C1 segment of cervical spinal cord (tissue), 14 donors: ENCODE data around the gene EGR4.
A peak's percentile ranks its signal among the peaks of the same experiment; 100 is the strongest.
"Not testable (repeated sequence)": the region's sequence is repeated elsewhere in the genome, so short reads cannot be mapped to it uniquely, and the experiment has no call there.

ENCODE experiments used
- DNase-seq, 14 donors: peaks; one replicate each; lab custom pipeline; 2025; lab: John Stamatoyannopoulos, UW

EGR4 gene

GRCh38 chr2:73264332-73264606 is 29.1 kb downstream of the EGR4 start:
- DNase-seq, result no peak

- DNase-seq, result no peak
These were observed 29.6 kb downstream of the EGR4 start for GRCh38 chr2:73263540-73264331.

GRCh38 chr2:73262691-73263429 is 30.5 kb downstream of the EGR4 start:
- DNase-seq, result not testable (repeated sequence)

- DNase-seq, result no peak
These were observed 31.2 kb downstream of the EGR4 start for GRCh38 chr2:73262108-73262651.

- peak in 5 of 14 donors; percentile 8 to 57 (median 22) for DNase-seq
These were observed 32.9 kb downstream of the EGR4 start for GRCh38 chr2:73260338-73260984.

- no peak for DNase-seq
These were observed 33.5 kb downstream of the EGR4 start for GRCh38 chr2:73259704-73260337.

GRCh38 chr2:73259276-73259675 is 34.1 kb downstream of the EGR4 start:
- no peak for DNase-seq

- no peak for DNase-seq
These were observed 34.5 kb downstream of the EGR4 start for GRCh38 chr2:73258913-73259215.

GRCh38 chr2:73258186-73258912 is 35.0 kb downstream of the EGR4 start:
- no peak for DNase-seq

GRCh38 chr2:73257425-73258125 is 35.8 kb downstream of the EGR4 start:
- DNase-seq, result no peak

GRCh38 chr2:73257021-73257420 is 36.3 kb downstream of the EGR4 start:
- DNase-seq, result no peak

- no peak for DNase-seq
These were observed 36.8 kb downstream of the EGR4 start for GRCh38 chr2:73256618-73256922.

- no peak for DNase-seq
These were observed 37.3 kb downstream of the EGR4 start for GRCh38 chr2:73255907-73256617.

- DNase-seq, result no peak
These were observed 38.2 kb downstream of the EGR4 start for GRCh38 chr2:73255007-73255644.

- no peak for DNase-seq
These were observed 38.9 kb downstream of the EGR4 start for GRCh38 chr2:73254343-73255006.

- DNase-seq, result no peak
These were observed 39.4 kb downstream of the EGR4 start for GRCh38 chr2:73253901-73254300.

GRCh38 chr2:73253400-73253799 is 39.9 kb downstream of the EGR4 start:
- DNase-seq, result no peak

GRCh38 chr2:73252238-73253027 is 40.9 kb downstream of the EGR4 start:
- no peak for DNase-seq
